NT2/D1 (cell line): ENCODE measurements around the gene PEX5L.

Source experiments
- DNase-seq: peaks from one replicate; pipeline ENCODE4 v3.0.0-alpha.2; 2011; ENCODE audit warnings: low read depth, low spot score
- H3K27me3 ChIP-seq: 2 replicates; pipeline ENCODE4 v1.6.0; 2011; ENCODE audit warnings: mild to moderate bottlenecking; ENCODE audit not compliant: insufficient read length, insufficient read depth
- H3K36me3 ChIP-seq: 2 replicates; pipeline ENCODE4 v1.6.1; 2011; ENCODE audit warnings: mild to moderate bottlenecking, low read length, mixed read lengths; ENCODE audit not compliant: insufficient read depth, insufficient read length
- H3K4me1 ChIP-seq: 2 replicates; pipeline ENCODE4 v1.5.1; 2011; ENCODE audit not compliant: insufficient read depth, insufficient read length
- H3K4me3 ChIP-seq: 2 replicates; pipeline ENCODE4 v1.5.1; 2011; ENCODE audit warnings: low read depth; ENCODE audit not compliant: insufficient read length
- H3K9ac ChIP-seq: 2 replicates; pipeline ENCODE4 v1.6.0; 2011; ENCODE audit warnings: low read depth; ENCODE audit not compliant: insufficient read length
- H3K9me3 ChIP-seq: 2 replicates; pipeline ENCODE4 v1.5.1; 2011; ENCODE audit warnings: mild to moderate bottlenecking, low read length; ENCODE audit not compliant: insufficient read depth
- SUZ12 ChIP-seq: IDR thresholded peaks from 2 replicates; pipeline ENCODE4 v1.6.1; 2011; ENCODE audit not compliant: insufficient read length, insufficient read depth; ENCODE audit errors: extremely low read depth
- YY1 ChIP-seq: IDR thresholded peaks from 2 replicates; pipeline ENCODE4 v1.6.1; 2011; ENCODE audit not compliant: insufficient read length, insufficient read depth
- ZNF274 ChIP-seq: IDR thresholded peaks from 2 replicates; pipeline ENCODE4 v1.6.1; 2011; ENCODE audit warnings: mild to moderate bottlenecking, low read depth, low read length

The PEX5L gene

GRCh38 chr3:179981646-179982045 is 55.1 kb downstream of the PEX5L start:
- no peak for DNase-seq
- TF ChIP-seq ZNF274 (no peak), YY1 (no peak), SUZ12 (no peak)
- H3K36me3 ChIP-seq: no peaks in the 10 kb centered on the region
- no peaks in the 10 kb centered on the region for H3K4me1 ChIP-seq
- H3K9ac ChIP-seq: no peak overlapping the region
- no peaks in the 10 kb centered on the region for H3K27me3 ChIP-seq
- no peaks in the 10 kb centered on the region for H3K9me3 ChIP-seq
- no peak overlapping the region for H3K4me3 ChIP-seq

GRCh38 chr3:179977356-179977755 is 59.4 kb downstream of the PEX5L start:
- TF ChIP-seq SUZ12 (no peak), ZNF274 (no peak), YY1 (no peak)
- Histone ChIP-seq H3K4me3 (no peak overlapping the region), H3K9ac (no peak overlapping the region), H3K36me3 (no peaks in the 10 kb centered on the region), H3K9me3 (no peaks in the 10 kb centered on the region), H3K27me3 (no peaks in the 10 kb centered on the region), H3K4me1 (no peaks in the 10 kb centered on the region)
- no peak for DNase-seq

GRCh38 chr3:179973931-179974361 is 62.8 kb downstream of the PEX5L start:
- H3K36me3 ChIP-seq: no peaks in the 10 kb centered on the region
- no peak for DNase-seq
- no peaks in the 10 kb centered on the region for H3K27me3 ChIP-seq
- no peak overlapping the region for H3K9ac ChIP-seq
- no peak overlapping the region for H3K4me3 ChIP-seq
- no peaks in the 10 kb centered on the region for H3K9me3 ChIP-seq
- no peaks in the 10 kb centered on the region for H3K4me1 ChIP-seq
- no peak for TF ChIP-seq ZNF274
- TF ChIP-seq SUZ12: no peak
- TF ChIP-seq YY1: no peak

GRCh38 chr3:179972881-179973423 is 63.8 kb downstream of the PEX5L start:
- DNase-seq: no peak
- Histone ChIP-seq H3K36me3 (no peaks in the 10 kb centered on the region), H3K9ac (no peak overlapping the region), H3K4me1 (no peaks in the 10 kb centered on the region), H3K4me3 (no peak overlapping the region), H3K27me3 (no peaks in the 10 kb centered on the region), H3K9me3 (no peaks in the 10 kb centered on the region)
- TF ChIP-seq SUZ12 (no peak), YY1 (no peak), ZNF274 (no peak)

GRCh38 chr3:179971280-179971679 is 65.5 kb downstream of the PEX5L start:
- Histone ChIP-seq H3K27me3 (no peaks in the 10 kb centered on the region), H3K4me3 (no peak overlapping the region), H3K9ac (no peak overlapping the region), H3K36me3 (no peaks in the 10 kb centered on the region), H3K4me1 (no peaks in the 10 kb centered on the region), H3K9me3 (no peaks in the 10 kb centered on the region)
- DNase-seq: no peak
- TF ChIP-seq ZNF274: no peak
- TF ChIP-seq YY1: no peak
- TF ChIP-seq SUZ12: no peak

- Histone ChIP-seq H3K9me3 (no peaks in the 10 kb centered on the region), H3K9ac (no peak overlapping the region), H3K27me3 (no peaks in the 10 kb centered on the region), H3K4me3 (no peak overlapping the region), H3K36me3 (no peaks in the 10 kb centered on the region), H3K4me1 (no peaks in the 10 kb centered on the region)
- no peak for DNase-seq
- TF ChIP-seq SUZ12: no peak
- no peak for TF ChIP-seq YY1
- no peak for TF ChIP-seq ZNF274
These were observed 66.0 kb downstream of the PEX5L start for GRCh38 chr3:179970746-179971145.

GRCh38 chr3:179969525-179969924 is 67.2 kb downstream of the PEX5L start:
- TF ChIP-seq SUZ12 (no peak), ZNF274 (no peak)
- H3K4me1 ChIP-seq: no peaks in the 10 kb centered on the region
- no peak overlapping the region for H3K9ac ChIP-seq
- no peaks in the 10 kb centered on the region for H3K9me3 ChIP-seq
- no peak for DNase-seq
- H3K36me3 ChIP-seq: no peaks in the 10 kb centered on the region
- H3K27me3 ChIP-seq: no peaks in the 10 kb centered on the region
- no peak overlapping the region for H3K4me3 ChIP-seq

- Histone ChIP-seq H3K27me3 (no peaks in the 10 kb centered on the region), H3K9me3 (no peaks in the 10 kb centered on the region), H3K4me3 (no peak overlapping the region), H3K36me3 (no peaks in the 10 kb centered on the region), H3K9ac (no peak overlapping the region), H3K4me1 (no peaks in the 10 kb centered on the region)
- no peak for DNase-seq
- TF ChIP-seq YY1 (no peak), SUZ12 (no peak), ZNF274 (no peak)
These were observed 69.1 kb downstream of the PEX5L start for GRCh38 chr3:179967622-179968021.

- no peak overlapping the region for H3K9ac ChIP-seq
- H3K4me1 ChIP-seq: no peaks in the 10 kb centered on the region
- no peaks in the 10 kb centered on the region for H3K9me3 ChIP-seq
- H3K36me3 ChIP-seq: no peaks in the 10 kb centered on the region
- H3K27me3 ChIP-seq: no peaks in the 10 kb centered on the region
- no peak for DNase-seq
- no peak overlapping the region for H3K4me3 ChIP-seq
- TF ChIP-seq ZNF274 (no peak), YY1 (no peak), SUZ12 (no peak)
These were observed 71.8 kb downstream of the PEX5L start for GRCh38 chr3:179964890-179965289.
